ENCODE results near the gene RPS27A. TPM values are rescaled to one million over a fixed set of nuclear protein-coding genes. Genes with fewer than 3 reads are reported as not detected.
"Not testable (repeated sequence)": the region's sequence is repeated elsewhere in the genome, so short reads cannot be mapped to it uniquely, and the experiment has no call there.

The RPS27A gene
- total and polyA plus RNA-seq, 10 of the 15 experiments (the other 5 are each of a cell fraction or from before 2014, with no cell fraction given) = 1,460 to 4,705 (median 1,996) TPM

DNA sequence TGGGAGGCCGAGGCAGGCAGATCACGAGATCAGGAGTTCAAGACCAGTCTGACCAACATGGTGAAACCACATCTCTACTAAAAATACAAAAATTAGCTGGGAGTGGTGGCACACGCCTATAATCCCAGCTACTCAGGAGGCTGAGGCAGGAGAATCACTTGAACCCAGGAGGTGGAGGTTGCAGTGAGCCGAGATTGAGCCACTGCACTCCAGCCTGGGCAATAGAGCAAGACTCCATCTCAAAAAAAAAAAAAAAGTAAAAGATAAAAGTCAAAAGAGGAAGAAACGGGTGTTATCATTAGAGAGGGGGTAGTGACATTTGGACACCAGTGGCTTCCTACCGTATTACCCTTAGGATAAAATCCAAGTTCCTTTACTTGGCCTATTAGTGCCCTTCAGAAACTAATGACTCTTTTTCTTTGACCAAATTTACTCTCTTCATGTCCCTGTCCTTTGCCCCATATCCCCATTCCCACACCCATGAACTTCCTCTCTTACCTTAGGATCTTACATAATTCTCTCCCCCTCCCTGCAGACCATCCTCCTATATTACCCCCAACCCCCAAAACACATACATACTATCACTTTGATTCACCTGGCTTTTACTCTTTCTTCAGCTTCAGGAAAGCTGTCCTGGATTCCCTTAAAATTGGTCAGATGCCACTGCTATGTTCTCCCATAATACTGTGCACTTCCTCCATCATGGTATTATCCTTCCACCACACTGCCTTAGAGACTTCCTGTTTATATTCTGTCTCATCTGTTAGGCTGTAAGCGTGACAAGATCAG is 4.9 kb upstream of the RPS27A start:
- intact Hi-C loops (cut with micrococcal nuclease; ENCODE audit: unreplicated experiment); in situ Hi-C loops (cut with MboI); POLR2A ChIA-PET; H3K27me3 ChIP-seq (replicated peaks in 1 of 2; ENCODE audit: control insufficient read depth in 2 of 2, insufficient read depth in 2 of 2, low read length in 1 of 2); H3K9ac ChIP-seq (ENCODE audit: control insufficient read depth, insufficient read depth, low read length); FAIRE-seq; H3K4me3 ChIP-seq; DNase-seq (ENCODE audit: low read depth, low spot score); ATAC-seq; H4K20me1 ChIP-seq (ENCODE audit: control insufficient read depth, insufficient read depth); H3K36me3 ChIP-seq (ENCODE audit: control insufficient read depth in 2 of 2, insufficient read depth in 2 of 2, low read length in 1 of 2); BruUV-seq (replicated peaks); RAD21 ChIA-PET (ENCODE audit: unreplicated experiment); CTCF ChIA-PET; H3K9me3 ChIP-seq (replicated peaks; ENCODE audit: control insufficient read depth, insufficient read depth, low read length); H3K4me1 ChIP-seq (ENCODE audit: control insufficient read depth, insufficient read depth, low read length): not testable (repeated sequence)
- Histone ChIP-seq H3K4me2 (ENCODE audit: control insufficient read depth, insufficient read depth) (peak overlapping the region; percentile 66), H2AFZ (ENCODE audit: control insufficient read depth, low read depth, low read length) (peak overlapping the region; percentile 63), H3K27ac (ENCODE audit: control insufficient read depth, insufficient read depth) (peak overlapping the region; percentile 19; the same call in 1 of the 2 replicates), H3K79me2 (ENCODE audit: control insufficient read depth, insufficient read depth, low read length) (peaks cover 21% of the 10 kb centered on the region)
- WGBS (ENCODE audit: insufficient coverage, insufficient replicate concordance, low lambda C conversion rate, missing lambda C conversion rate) = 62% methylated on average over 6 of the region's 7 CpGs
- TF ChIP-seq SPI1 (IDR thresholded peaks at IDR 0.05; ENCODE audit: borderline replicate concordance, insufficient read depth, low read depth, low read length) = peak; percentile 31; the same call in 1 of the 2 replicates
- SMC1A ChIA-PET (ENCODE audit: uncharacterized antibody, unreplicated experiment) = interaction anchor here (0.7 kb wide), 1 partner anchor 759 kb away, joined by 3 read pairs; no protein-coding TSS in a partner anchor

DNA sequence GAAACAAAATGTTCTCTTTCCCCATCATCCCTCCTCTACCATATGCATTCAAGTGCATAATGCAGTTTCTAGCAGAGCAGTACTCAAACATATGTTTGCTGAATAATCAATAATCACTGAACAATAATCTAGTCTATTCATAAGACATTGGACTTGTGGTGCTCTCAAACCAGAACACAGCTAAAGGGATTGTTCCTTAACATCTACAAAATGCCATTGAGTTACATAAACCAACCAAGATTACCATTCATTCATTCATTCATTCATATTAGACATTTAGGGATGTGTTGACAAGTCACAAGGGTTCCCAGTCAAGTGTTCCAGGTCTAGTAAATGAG is 4.3 kb upstream of the RPS27A start:
- Histone ChIP-seq H3K4me2 (ENCODE audit: control insufficient read depth, insufficient read depth) (peak overlapping the region; percentile 66), H3K79me2 (ENCODE audit: control insufficient read depth, insufficient read depth, low read length) (peaks cover 27% of the 10 kb centered on the region), H4K20me1 (ENCODE audit: control insufficient read depth, insufficient read depth) (no peaks in the 10 kb centered on the region), H3K27me3 (replicated peaks in 1 of 2; ENCODE audit: control insufficient read depth in 2 of 2, insufficient read depth in 2 of 2, low read length in 1 of 2) (no peaks in the 10 kb centered on the region), H3K36me3 (ENCODE audit: control insufficient read depth in 2 of 2, insufficient read depth in 2 of 2, low read length in 1 of 2) (peaks cover 0 to 4% of the 10 kb centered on the region in 2 experiments; a peak in 1 of 4 replicates), H3K9ac (ENCODE audit: control insufficient read depth, insufficient read depth, low read length) (no peak overlapping the region; the same call in 1 of the 2 replicates), H3K9me3 (replicated peaks; ENCODE audit: control insufficient read depth, insufficient read depth, low read length) (no peaks in the 10 kb centered on the region), H3K4me1 (ENCODE audit: control insufficient read depth, insufficient read depth, low read length) (no peaks in the 10 kb centered on the region), H2AFZ (ENCODE audit: control insufficient read depth, low read depth, low read length) (peak overlapping the region; percentile 63), H3K4me3 (no peak overlapping the region), H3K27ac (ENCODE audit: control insufficient read depth, insufficient read depth) (peak overlapping the region; percentile 19; the same call in 1 of the 2 replicates)
- ChIA-PET RAD21 (ENCODE audit: unreplicated experiment) (no interaction called here), POLR2A (no interaction called here), CTCF (no interaction called here), SMC1A (ENCODE audit: uncharacterized antibody, unreplicated experiment) (interaction anchor here (0.7 kb wide), 1 partner anchor 758 kb away, joined by 3 read pairs; no protein-coding TSS in a partner anchor)
- DNase-seq (ENCODE audit: low read depth, low spot score) (no peak), ATAC-seq (no peak), FAIRE-seq (no peak)
- intact Hi-C loops (cut with micrococcal nuclease; ENCODE audit: unreplicated experiment) (no loop called here), in situ Hi-C loops (cut with MboI) (no loop called here)
- TSS peak; percentile 24 for BruUV-seq (replicated peaks)
- TF ChIP-seq BHLHE40 (IDR thresholded peaks at IDR 0.05; ENCODE audit: borderline replicate concordance in 1 of 2, low read depth in 2 of 2, low read length in 1 of 2) (no peak), ZBED1 (IDR thresholded peaks at IDR 0.05; ENCODE audit: borderline replicate concordance) (no peak), SUPT20H (IDR thresholded peaks at IDR 0.05; ENCODE audit: borderline replicate concordance, control insufficient read depth, low read depth, low read length) (no peak), CHD1 (IDR thresholded peaks at IDR 0.05; ENCODE audit: low read depth, low read length) (no peak), NFXL1 (IDR thresholded peaks at IDR 0.05; ENCODE audit: borderline replicate concordance) (no peak), MTA2 (IDR thresholded peaks at IDR 0.05; ENCODE audit: low read depth) (no peak), CREB1 (IDR thresholded peaks at IDR 0.05; ENCODE audit: low read depth) (no peak), ZNF274 (IDR thresholded peaks at IDR 0.05; ENCODE audit: insufficient read depth, insufficient read length) (no peak), ATF7 (IDR thresholded peaks at IDR 0.05; ENCODE audit: low read depth) (no peak), NFIC (IDR thresholded peaks at IDR 0.05; ENCODE audit: low read depth, low read length) (no peak), TCF12 (IDR thresholded peaks at IDR 0.05; ENCODE audit: low read depth, low read length) (no peak), BACH1 (IDR thresholded peaks at IDR 0.05; ENCODE audit: borderline replicate concordance) (no peak)

All from GM12878 (cell line).